GM12878 (cell line): ENCODE results near the gene CACNA1S. TPM values are rescaled to one million over a fixed set of nuclear protein-coding genes. Genes with fewer than 3 reads are reported as not detected.

Experiments
- ATAC-seq: fragments of 200-7000 bp; cut with Tn5 transposase; 3 replicates; pipeline ENCODE4 v1.9.1; 2020; ENCODE audit warnings: mild to moderate bottlenecking, moderate library complexity
- BruUV-seq: library from RNA; stranded (reverse); fragments of 400-500 nt; replicated peaks from 2 replicates; lab custom pipeline; 2021; lab: Mats Ljungman, UMichigan
- CTCF ChIA-PET: fragments of 300-600 bp; sonication (Branson Sonifier 250); formaldehyde crosslinking; extraction: SDS; loops from one replicate; lab custom pipeline; 2021; ENCODE audit warnings: inconsistent platforms; lab: Yijun Ruan, JAX
- POLR2A ChIA-PET: fragments of 350-600 bp; formaldehyde crosslinking; extraction: SDS; loops from one replicate; lab custom pipeline; 2021; ENCODE audit warnings: inconsistent platforms; lab: Charles Lee
- RAD21 ChIA-PET: fragments of 300-600 bp; sonication (Branson Sonifier 250); formaldehyde crosslinking; loops from one replicate; lab custom pipeline; 2023; ENCODE audit warnings: antibody characterized with exemption; ENCODE audit not compliant: unreplicated experiment; lab: Charles Lee
- SMC1A ChIA-PET: fragments of 300-600 bp; sonication (Branson Sonifier 250); formaldehyde crosslinking; loops from one replicate; lab custom pipeline; 2023; ENCODE audit not compliant: unreplicated experiment, uncharacterized antibody; lab: Charles Lee
- DNase-seq: peaks from one replicate; pipeline ENCODE4 v3.0.0-alpha.2; 2011; ENCODE audit warnings: low read depth, low spot score
- FAIRE-seq: peaks from 3 replicates; lab custom pipeline; 2011; peaks lifted over from hg19 to GRCh38; lab: Jason Lieb, UNC
- H2AFZ ChIP-seq: 2 replicates; pipeline ENCODE4 v1.6.0; 2011; ENCODE audit warnings: low read depth, low read length, control low read depth; ENCODE audit not compliant: control insufficient read depth
- H3K27ac ChIP-seq: 2 replicates; pipeline ENCODE4 v1.5.1; 2011; ENCODE audit warnings: control low read depth; ENCODE audit not compliant: control insufficient read depth, insufficient read depth
- H3K27me3 ChIP-seq, 2 experiments: replicated peaks in 1 of 2; 2 replicates each; pipeline versions ENCODE4 v1.6.0 to v1.6.1; 2011; ENCODE audit warnings: low read length in 1 of 2; ENCODE audit not compliant: control insufficient read depth in 2 of 2, insufficient read depth in 2 of 2
- H3K36me3 ChIP-seq, 2 experiments: 2 replicates each; pipeline ENCODE4 v1.5.1; 2011; ENCODE audit warnings: low read length in 1 of 2; ENCODE audit not compliant: control insufficient read depth in 2 of 2, insufficient read depth in 2 of 2
- H3K4me1 ChIP-seq: 2 replicates; pipeline ENCODE4 v1.6.1; 2011; ENCODE audit warnings: mild to moderate bottlenecking, low read length, moderate library complexity, mixed read lengths; ENCODE audit not compliant: control insufficient read depth, insufficient read depth
- H3K4me2 ChIP-seq: 2 replicates; pipeline ENCODE4 v1.6.0; 2011; ENCODE audit warnings: control low read depth; ENCODE audit not compliant: control insufficient read depth, insufficient read depth
- H3K4me3 ChIP-seq: fragments of 200-600 bp; sonication (generic); 2 replicates; pipeline ENCODE4 v1.5.1; 2016
- H3K79me2 ChIP-seq: 2 replicates; pipeline ENCODE4 v1.6.0; 2011; ENCODE audit warnings: low read length; ENCODE audit not compliant: control insufficient read depth, insufficient read depth
- H3K9ac ChIP-seq: 2 replicates; pipeline ENCODE4 v1.8.0; 2011; ENCODE audit warnings: low read length, control low read depth, mixed read lengths; ENCODE audit not compliant: control insufficient read depth, insufficient read depth
- H3K9me3 ChIP-seq: replicated peaks from 3 replicates; pipeline ENCODE4 v1.5.1; 2011; ENCODE audit warnings: mild to moderate bottlenecking, low read length; ENCODE audit not compliant: control insufficient read depth, insufficient read depth
- H4K20me1 ChIP-seq: 2 replicates; pipeline ENCODE4 v1.6.0; 2011; ENCODE audit not compliant: control insufficient read depth, insufficient read depth
- ATF3 ChIP-seq: IDR thresholded peaks from 2 replicates; pipeline ENCODE4 v1.6.1; 2011; ENCODE audit warnings: low read depth, mild to moderate bottlenecking, low read length, moderate library complexity, borderline replicate concordance; ENCODE audit errors: extremely low read depth
- CREB1 ChIP-seq: IDR thresholded peaks from 2 replicates; pipeline ENCODE4 v1.6.1; 2012; ENCODE audit warnings: low read depth, mild to moderate bottlenecking, inconsistent platforms
- IRF4 ChIP-seq: IDR thresholded peaks from 2 replicates; pipeline ENCODE4 v1.6.1; 2011; ENCODE audit warnings: low read depth, low read length
- PRDM15 ChIP-seq: fragments of 450-650 bp; formaldehyde crosslinking; IDR thresholded peaks from 2 replicates; pipeline ENCODE4 v1.4.0; 2020; ENCODE audit warnings: mild to moderate bottlenecking, moderate library complexity
- RCOR1 ChIP-seq: conservative IDR thresholded peaks from 2 replicates; pipeline ENCODE4 v1.6.1; 2012; ENCODE audit warnings: low read depth, low read length, improper control_type of control experiment
- SREBF2 ChIP-seq: IDR thresholded peaks from 2 replicates; pipeline ENCODE4 v1.6.1; 2012; ENCODE audit warnings: mild to moderate bottlenecking, low read length
- STAT3 ChIP-seq: IDR thresholded peaks from 2 replicates; pipeline ENCODE4 v1.6.1; 2011; ENCODE audit warnings: low read depth, low read length, improper control_type of control experiment
- TBL1XR1 ChIP-seq: IDR thresholded peaks from 2 replicates; pipeline ENCODE4 v1.6.1; 2012; ENCODE audit warnings: low read depth, low read length, improper control_type of control experiment
- WGBS: methylation state at CpG from one replicate; pipeline ENCODE4 v1.1.6; 2016; ENCODE audit warnings: low lambda C conversion rate; ENCODE audit not compliant: insufficient replicate concordance, insufficient coverage; ENCODE audit errors: missing lambda C conversion rate; 5-methylcytosine and 5-hydroxymethylcytosine counted together
- in situ Hi-C: fragments of 300-500 bp; cut with MboI; formaldehyde crosslinking; loops from 9 replicates; pipeline ENCODE4 v1.14.3; 2018; ENCODE audit warnings: mixed read lengths
- intact Hi-C: fragments of 100-400 bp; cut with micrococcal nuclease; formaldehyde crosslinking; loops from one replicate; pipeline ENCODE4 v1.14.2; 2022; ENCODE audit not compliant: unreplicated experiment
- polyA plus RNA-seq, 11 experiments: library from polyadenylated mRNA; depleted of rRNA in 4 of 11; unstranded in 6 of 11; stranded (reverse) in 5 of 11; fragments of >200 nt; fragmentation: Nextera tagmentation in 4 of 11; fragmentation: Illumina TruSeq in 1 of 11; extraction: Ambion mirVana in 4 of 11; extraction: Trizol in 1 of 11; gene quantifications; 1 replicate in 1 of 11; 2 replicates in 10 of 11; pipeline versions ENCODE4 v1.2.1 to v1.2.3, GENCODE V29; 2011 to 2016; ENCODE audit warnings: inconsistent platforms in 2 of 11, missing spikeins in 2 of 11, low read depth in 1 of 11
- total RNA-seq, 4 experiments: library from RNA; depleted of rRNA in 3 of 4; stranded (reverse); fragments of >200 nt in 3 of 4; fragmentation: Illumina TruSeq in 1 of 4; extraction: Trizol in 1 of 4; gene quantifications; 2 replicates each; pipeline versions ENCODE4 v1.2.1 to v1.2.3, GENCODE V29; 2013 to 2021

The CACNA1S gene
- total and polyA plus RNA-seq, 10 of the 15 experiments (the other 5 are each of a cell fraction or from before 2014, with no cell fraction given), result under 0.01 to 0.04 (median 0.02) TPM; not detected in 6

- no peak for TF ChIP-seq CREB1
These were observed 44.6 kb upstream of the CACNA1S start (continued) for GRCh38 chr1:201156819-201157218.

- DNase-seq (no peak), FAIRE-seq (no peak), ATAC-seq (no peak)
- peaks cover 5% of the 10 kb centered on the region; the same call in 1 of the 2 replicates for H3K79me2 ChIP-seq
- ChIA-PET SMC1A (interaction anchor here (1.2 kb wide), 1 partner anchor 176 kb away, joined by 3 read pairs; no protein-coding TSS in a partner anchor), CTCF (no interaction called here), RAD21 (no interaction called here), POLR2A (no interaction called here)
- H4K20me1 ChIP-seq, result no peaks in the 10 kb centered on the region
- no peak overlapping the region for H3K9ac ChIP-seq
- H3K27me3 ChIP-seq, result no peaks in the 10 kb centered on the region; a peak in 1 of 4 replicates
- H3K9me3 ChIP-seq, result no peaks in the 10 kb centered on the region
- 43% methylated on average over 3 of the region's 3 CpGs for WGBS
- H3K36me3 ChIP-seq, result 0 out of 4 replicates have a peak, but pooled peaks cover 0 to 4% of the 10 kb centered on the region in 2 experiments
- H3K4me2 ChIP-seq, result no peak overlapping the region
- in situ Hi-C loops, result no loop called here
- no peak overlapping the region for H2AFZ ChIP-seq
- TF ChIP-seq TBL1XR1, result no peak
- TF ChIP-seq IRF4, result no peak
- TF ChIP-seq RCOR1, result no peak
- peaks cover 12% of the 10 kb centered on the region for H3K4me1 ChIP-seq
- BruUV-seq, result no TSS peak
- H3K4me3 ChIP-seq, result no peak overlapping the region
- H3K27ac ChIP-seq, result no peak overlapping the region
- intact Hi-C loops, result no loop called here
These were observed 44.1 kb upstream of the CACNA1S start for GRCh38 chr1:201156346-201156745.

GRCh38 chr1:201155354-201155753 is 43.1 kb upstream of the CACNA1S start:
- ChIA-PET RAD21 (no interaction called here), CTCF (interaction anchor here (1.9 to 2.0 kb wide), 2 partner anchors 12 to 14 kb away, joined by 6 to 10 read pairs; no protein-coding TSS in a partner anchor), SMC1A (no interaction called here), POLR2A (no interaction called here)
- H3K4me3 ChIP-seq, result no peak overlapping the region
- H3K4me1 ChIP-seq, result peaks cover 12% of the 10 kb centered on the region
- H3K27me3 ChIP-seq, result no peaks in the 10 kb centered on the region; a peak in 1 of 4 replicates
- no TSS peak for BruUV-seq
- no peak overlapping the region for H3K4me2 ChIP-seq
- H4K20me1 ChIP-seq, result no peaks in the 10 kb centered on the region
- no peak for ATAC-seq
- H3K9ac ChIP-seq, result no peak overlapping the region
- WGBS, result 25% methylated on average over 2 of the region's 2 CpGs
- no peak overlapping the region for H2AFZ ChIP-seq
- no peak for FAIRE-seq
- H3K79me2 ChIP-seq, result peaks cover 5% of the 10 kb centered on the region; the same call in 1 of the 2 replicates
- 0 out of 4 replicates have a peak, but pooled peaks cover 0 to 4% of the 10 kb centered on the region in 2 experiments for H3K36me3 ChIP-seq
- H3K9me3 ChIP-seq, result no peaks in the 10 kb centered on the region
- no peak overlapping the region for H3K27ac ChIP-seq
- in situ Hi-C loops (no loop called here), intact Hi-C loops (no loop called here)
- DNase-seq, result no peak
- TF ChIP-seq ATF3, result no peak
- TF ChIP-seq STAT3, result no peak
- TF ChIP-seq PRDM15, result no peak
- TF ChIP-seq SREBF2, result no peak
